GM21381 (cell line): ENCODE data around the gene SCN3B.

Experiments
- ATAC-seq: cut with Tn5 transposase; IDR thresholded peaks from one replicate; pipeline ENCODE4 v1.9.1; 2021; ENCODE audit warnings: mild to moderate bottlenecking, moderate library complexity; ENCODE audit not compliant: unreplicated experiment

The SCN3B gene

GRCh38 chr11:123601743-123602142, 52.7 kb downstream of the SCN3B start:
- ATAC-seq = no peak

DNA sequence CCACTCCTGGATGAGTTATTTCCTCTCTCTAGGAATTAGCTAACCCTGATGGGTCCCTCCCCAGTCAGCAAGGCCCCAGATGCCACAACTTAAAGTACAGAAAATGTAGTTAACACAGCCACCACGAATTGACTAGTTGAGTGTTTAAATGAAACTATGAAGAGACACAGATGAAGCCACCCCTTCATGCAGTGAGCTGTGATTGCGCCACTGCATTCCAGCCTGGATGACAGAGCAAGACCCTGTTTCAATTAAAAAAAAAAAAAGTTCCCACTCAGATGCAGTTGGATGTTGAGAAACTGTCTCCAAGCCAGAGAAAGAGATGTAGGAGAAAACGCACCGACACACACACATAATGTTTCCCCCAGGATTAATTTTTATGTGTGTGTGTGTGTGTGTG, 53.3 kb downstream of the SCN3B start:
- ATAC-seq = no peak

DNA sequence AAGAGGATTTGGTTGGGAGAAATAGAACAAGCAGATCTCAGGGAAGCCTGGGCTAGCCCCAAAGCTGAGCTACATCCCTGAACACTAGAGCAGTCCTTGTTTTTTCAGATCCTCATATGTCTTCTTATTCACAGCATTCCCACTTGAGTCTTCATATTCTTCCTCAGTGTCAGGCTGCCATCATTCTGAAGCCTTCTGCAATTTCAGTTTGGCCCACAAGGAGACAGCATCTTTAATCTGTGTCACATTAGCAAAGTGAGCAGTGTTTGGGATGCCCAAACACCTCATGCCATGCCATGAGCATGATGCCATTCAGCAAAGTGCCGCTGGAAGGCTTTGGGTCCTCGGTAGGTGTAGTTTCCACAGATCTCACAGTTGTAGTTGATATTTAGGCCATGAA, 56.6 kb downstream of the SCN3B start:
- no peak for ATAC-seq

- ATAC-seq = no peak
Observed at GRCh38 chr11:123594921-123595320, 59.5 kb downstream of the SCN3B start.

GRCh38 chr11:123594188-123594901, 60.1 kb downstream of the SCN3B start:
- ATAC-seq = no peak

GRCh38 chr11:123593570-123593969, 60.9 kb downstream of the SCN3B start:
- ATAC-seq = no peak

- no peak for ATAC-seq
Observed at GRCh38 chr11:123590296-123590912, 64.0 kb downstream of the SCN3B start.

GRCh38 chr11:123588864-123589262, 65.6 kb downstream of the SCN3B start:
- ATAC-seq = no peak

- ATAC-seq = no peak
Observed at GRCh38 chr11:123588117-123588863, 66.1 kb downstream of the SCN3B start.

DNA sequence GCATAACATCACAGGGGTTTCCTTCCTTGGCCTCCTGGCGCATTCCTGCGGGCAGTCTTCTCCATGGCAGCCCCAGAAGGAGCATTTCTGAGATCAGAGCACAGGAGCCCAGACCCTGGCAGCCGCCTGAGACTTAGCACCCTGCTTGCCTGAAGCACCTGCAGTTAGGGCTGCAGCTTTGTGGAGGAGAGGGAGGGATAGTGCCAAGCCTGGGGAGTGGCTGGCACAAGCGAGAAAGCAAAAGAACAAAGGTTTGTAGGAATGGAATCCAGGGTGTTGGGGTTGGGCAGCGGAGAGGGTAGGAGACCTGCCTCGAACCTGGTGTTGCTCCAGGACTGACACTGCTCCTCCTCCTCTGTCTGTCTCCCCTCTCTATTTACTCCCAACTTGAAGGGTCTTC, 66.9 kb downstream of the SCN3B start:
- no peak for ATAC-seq

DNA sequence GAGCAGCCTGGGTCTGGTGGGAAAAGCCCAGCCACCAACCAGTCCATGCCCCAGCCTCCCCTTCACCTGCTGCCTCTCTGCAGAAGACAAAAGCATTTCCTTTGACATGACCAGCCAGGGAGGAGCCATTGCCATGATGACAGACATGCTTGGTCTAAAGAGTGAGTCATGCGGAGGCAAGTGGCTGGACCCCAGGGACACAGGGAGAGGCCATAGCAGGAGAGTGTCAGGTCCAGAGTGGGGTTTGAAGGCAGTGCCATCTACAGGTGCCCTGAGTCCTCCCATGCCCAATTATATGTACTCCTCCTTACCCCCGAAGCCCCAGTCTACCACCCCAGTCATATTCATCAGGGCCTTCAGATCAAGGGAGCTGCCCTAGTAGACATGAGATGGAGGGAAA, 67.4 kb downstream of the SCN3B start:
- ATAC-seq = no peak

DNA sequence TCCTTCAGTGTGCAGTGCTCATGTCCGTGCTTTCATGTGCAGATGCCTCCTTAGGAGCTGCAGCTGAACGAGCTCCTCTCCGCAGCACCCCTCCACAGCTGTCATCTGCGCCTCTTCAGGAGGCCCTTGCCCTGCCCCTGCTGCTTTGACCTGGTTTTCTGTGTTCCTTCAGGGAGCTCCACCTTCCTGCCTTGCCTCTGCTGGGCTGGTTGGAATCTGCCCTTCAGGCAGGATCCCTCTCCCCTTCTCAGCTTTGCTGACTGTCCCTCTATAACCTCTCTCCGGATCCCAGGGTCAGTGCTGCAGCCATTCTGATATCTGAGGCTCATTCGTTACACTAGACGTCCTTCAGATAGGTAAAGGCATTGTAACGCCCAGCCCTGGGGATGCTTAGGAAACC, 67.9 kb downstream of the SCN3B start:
- no peak for ATAC-seq

DNA sequence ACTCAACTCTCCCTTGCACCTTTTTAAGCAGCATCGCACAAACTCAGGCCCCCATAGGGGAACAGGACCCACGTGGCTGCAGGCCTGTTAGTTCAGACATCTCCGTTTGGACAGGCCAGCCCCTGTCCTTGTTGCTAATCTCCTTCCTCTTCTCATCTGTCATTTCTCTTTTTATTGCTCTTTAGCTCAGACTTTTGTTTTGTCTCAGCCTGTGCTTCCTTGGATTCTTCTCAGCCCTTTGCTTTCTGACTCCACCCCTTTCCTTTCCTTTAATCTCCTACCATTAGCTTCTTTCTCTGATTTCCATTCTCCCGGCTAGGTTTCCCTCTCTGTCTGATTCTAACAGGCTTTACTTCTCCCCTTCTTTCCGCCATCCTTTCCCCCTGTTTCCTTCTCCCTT, 68.7 kb downstream of the SCN3B start:
- no peak for ATAC-seq

- ATAC-seq = no peak
Observed at GRCh38 chr11:123585206-123585605, 69.2 kb downstream of the SCN3B start.

GRCh38 chr11:123584737-123585136, 69.7 kb downstream of the SCN3B start:
- ATAC-seq = no peak

GRCh38 chr11:123584186-123584585, 70.2 kb downstream of the SCN3B start:
- no peak for ATAC-seq

DNA sequence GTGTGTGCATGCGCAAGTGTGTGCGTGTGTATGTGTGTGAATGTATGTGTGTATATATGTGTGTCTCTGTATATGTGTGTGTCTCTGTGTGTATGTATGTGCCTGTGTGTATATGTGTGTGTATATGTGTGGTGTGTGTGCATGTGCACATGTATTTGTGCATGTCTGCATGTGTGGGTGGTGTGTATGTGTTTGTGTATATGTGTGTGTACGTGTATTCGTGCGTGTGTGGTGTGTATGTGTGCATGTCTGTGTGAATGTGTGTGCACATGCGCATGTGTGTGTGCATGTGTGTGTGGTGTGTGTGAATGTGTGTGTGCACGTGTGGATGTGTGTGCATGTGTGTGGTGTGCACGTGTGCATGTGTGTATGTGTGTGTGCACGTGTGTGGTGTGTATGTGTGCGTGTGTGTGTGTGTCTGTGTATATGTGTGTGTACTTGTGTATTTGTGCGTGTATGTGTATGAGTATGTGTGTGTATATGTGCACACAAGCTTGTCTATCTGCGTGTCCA, 71.4 kb downstream of the SCN3B start:
- ATAC-seq = no peak

DNA sequence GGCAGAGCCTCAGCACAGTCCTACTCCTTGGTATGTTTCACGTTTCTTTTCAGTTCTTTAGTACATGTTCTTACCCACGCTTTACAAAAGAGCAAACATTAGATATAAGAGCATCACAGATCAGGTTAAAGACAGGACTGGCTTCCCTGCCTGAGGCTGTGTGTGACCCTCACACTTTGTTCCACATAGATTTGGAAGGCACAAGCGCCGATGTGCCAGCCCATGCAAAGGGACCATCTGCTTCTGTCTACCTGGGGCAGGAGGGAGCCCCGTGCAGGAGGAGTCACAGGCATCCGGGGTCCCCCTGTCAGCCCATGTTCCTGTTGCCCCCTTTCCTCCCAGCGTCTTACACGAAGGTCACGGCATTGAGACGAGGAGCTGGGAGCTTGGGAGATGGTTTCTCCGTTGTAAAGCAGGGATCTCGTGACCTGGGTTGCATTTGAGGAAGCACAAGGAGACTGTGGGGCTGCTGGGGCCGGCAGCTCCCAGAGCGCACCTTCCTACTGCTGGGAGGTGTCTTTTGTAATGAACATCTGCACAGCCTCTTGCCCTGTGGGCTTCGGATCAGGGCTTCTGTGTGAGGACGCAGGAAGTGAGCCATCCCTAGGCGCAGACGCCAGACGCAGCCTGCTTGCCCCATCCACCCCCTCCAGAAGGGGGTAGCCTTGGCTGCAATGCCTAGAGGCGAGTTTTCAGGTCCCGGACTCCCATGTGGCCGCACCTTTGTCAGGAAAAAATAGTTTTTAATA, 72.6 kb downstream of the SCN3B start:
- no peak for ATAC-seq

DNA sequence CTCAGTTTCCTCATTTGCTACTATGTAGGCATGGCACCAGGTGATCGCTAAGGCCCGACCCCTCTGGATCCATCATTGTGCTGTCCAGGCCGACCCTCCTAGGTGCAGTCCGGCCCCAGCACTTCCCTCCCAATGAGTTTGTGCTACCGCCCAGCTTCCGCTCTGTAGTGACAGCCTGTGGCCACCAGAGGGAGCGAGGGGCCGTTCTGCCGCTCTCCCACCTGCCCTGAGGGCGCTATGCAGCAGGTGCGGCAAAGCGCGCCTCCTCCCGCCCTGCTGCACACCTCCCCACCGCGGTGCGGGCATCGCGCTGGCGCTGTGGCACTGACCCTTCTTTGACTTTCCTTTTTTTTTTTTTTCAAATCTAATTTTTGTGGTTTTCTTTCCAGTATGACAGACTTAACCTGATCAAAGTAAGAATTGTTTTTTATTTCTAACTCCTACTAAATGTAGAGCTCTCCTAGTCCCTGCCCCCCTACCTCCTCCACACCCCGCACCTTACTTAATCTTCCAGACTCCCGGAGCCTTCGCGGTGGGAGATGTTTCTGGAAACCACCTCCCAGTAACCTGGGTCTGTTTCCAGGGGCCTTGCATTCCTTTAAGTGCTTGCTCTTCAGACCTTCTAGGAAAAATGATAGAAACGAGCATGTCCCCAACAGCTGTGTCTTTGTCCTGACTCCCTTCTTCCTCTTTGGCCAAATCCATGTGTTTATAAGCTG, 73.7 kb downstream of the SCN3B start:
- peak; percentile 80 for ATAC-seq

DNA sequence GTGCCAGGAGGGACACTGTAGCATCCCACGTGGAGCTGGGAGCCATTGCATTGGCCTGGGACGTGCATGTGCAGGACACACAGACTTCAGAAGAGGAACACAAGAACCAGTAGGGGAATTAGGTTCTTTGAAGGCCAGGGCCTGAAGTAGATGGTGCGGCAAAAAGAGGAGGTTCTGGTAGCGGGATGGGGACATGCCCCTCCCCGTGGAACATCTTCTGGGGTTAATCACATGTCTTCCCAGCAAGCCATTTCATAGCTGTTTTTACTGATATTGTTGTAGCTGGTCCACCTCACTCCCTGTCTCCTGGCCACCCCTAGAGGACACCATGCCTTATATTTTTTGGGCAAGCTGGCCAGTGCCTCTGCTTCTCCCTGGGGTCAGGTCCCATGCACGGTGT, 74.3 kb downstream of the SCN3B start:
- ATAC-seq = no peak

- no peak for ATAC-seq
Observed at GRCh38 chr11:123579482-123579812, 75.0 kb downstream of the SCN3B start.
